Activated T-helper 2 cell treated with anti-CD3 and anti-CD28 coated beads, Interferon-gamma antibody, Interleukin-2, Interleukin-4, amounts not matched to agents 10 μg/mL and 5 μg/mL and 100 μg/mL, durations not matched to agents 14 hours and 24 hours and 36 hours (primary cell): ENCODE results near the gene MCF2L. TPM values are rescaled to one million over a fixed set of nuclear protein-coding genes. Genes with fewer than 3 reads are reported as not detected.

ENCODE experiments used
- DNase-seq: peaks from one replicate; pipeline ENCODE4 v3.0.0; 2021; ENCODE audit warnings: low spot score
- H3K27ac Mint-ChIP-seq: one replicate; pipeline ENCODE4 v1.8.0; 2021; ENCODE audit warnings: mixed read lengths
- H3K27me3 Mint-ChIP-seq: one replicate; pipeline ENCODE4 v1.8.0; 2021; ENCODE audit warnings: low read depth, mixed read lengths
- H3K36me3 Mint-ChIP-seq: one replicate; pipeline ENCODE4 v1.8.0; 2021; ENCODE audit warnings: low read depth, mixed read lengths
- H3K4me1 Mint-ChIP-seq: one replicate; pipeline ENCODE4 v1.8.0; 2021; ENCODE audit warnings: low read depth, mixed read lengths
- H3K4me3 Mint-ChIP-seq: one replicate; pipeline ENCODE4 v1.8.0; 2021; ENCODE audit warnings: low read depth, mild to moderate bottlenecking, moderate library complexity, mixed read lengths
- H3K9me3 Mint-ChIP-seq: one replicate; pipeline ENCODE4 v1.8.0; 2021; ENCODE audit warnings: mixed read lengths
- intact Hi-C: fragments of 100-400 bp; cut with micrococcal nuclease; formaldehyde crosslinking; loops from one replicate; pipeline ENCODE4 v1.15.1; 2023
- total RNA-seq: library from RNA; stranded (reverse); gene quantifications from 2 replicates; pipeline ENCODE4 v1.2.3, GENCODE V29; 2022

The MCF2L gene
- total RNA-seq, 1 donor from 2014 or later, result 0.23 TPM

DNA sequence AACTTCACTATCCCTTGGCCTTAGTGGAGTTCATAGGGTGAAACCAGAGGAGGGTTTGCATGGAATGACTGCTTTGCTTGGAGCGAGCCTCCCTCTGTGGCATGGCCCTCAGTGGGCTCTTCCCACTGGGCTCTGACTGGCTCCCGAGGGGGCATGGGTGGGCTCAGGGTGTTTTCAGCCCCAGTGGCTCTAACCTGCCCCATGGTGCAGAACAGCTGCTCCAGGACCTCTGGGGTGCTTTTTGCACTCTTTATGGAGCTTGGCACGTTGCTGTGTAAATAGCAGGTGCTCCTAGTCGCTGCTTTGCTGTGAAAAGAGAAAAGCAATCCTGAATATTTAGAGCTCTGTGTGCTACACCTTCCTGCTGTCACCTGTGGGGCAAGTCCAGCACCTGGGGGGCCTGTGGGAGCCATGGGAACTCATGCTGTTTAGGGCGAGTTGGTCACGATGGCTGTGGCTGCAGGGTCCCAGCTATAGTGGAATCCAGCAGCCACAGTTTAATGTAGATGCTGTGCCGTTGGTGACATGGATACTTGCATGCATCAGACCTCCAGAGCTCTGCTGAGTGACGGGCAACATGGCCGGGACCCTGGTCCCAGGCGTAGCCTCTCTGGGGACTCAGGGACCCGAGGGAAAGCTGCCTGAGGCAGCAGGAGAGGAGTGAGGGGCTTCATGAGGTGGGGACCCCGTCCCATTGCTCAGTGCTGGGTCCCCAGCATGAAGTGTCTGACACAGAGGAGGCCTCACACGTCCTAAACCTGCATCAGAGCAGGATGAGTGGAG, 14.3 kb upstream of the MCF2L start:
- DNase-seq, result no peak
- no peak overlapping the region for H3K27ac Mint-ChIP-seq
- H3K9me3 Mint-ChIP-seq, result no peaks in the 10 kb centered on the region
- intact Hi-C loops, result no loop called here
- no peaks in the 10 kb centered on the region for H3K4me1 Mint-ChIP-seq
- no peaks in the 10 kb centered on the region for H3K36me3 Mint-ChIP-seq
- H3K27me3 Mint-ChIP-seq, result peaks cover 15% of the 10 kb centered on the region
- no peak overlapping the region for H3K4me3 Mint-ChIP-seq

DNA sequence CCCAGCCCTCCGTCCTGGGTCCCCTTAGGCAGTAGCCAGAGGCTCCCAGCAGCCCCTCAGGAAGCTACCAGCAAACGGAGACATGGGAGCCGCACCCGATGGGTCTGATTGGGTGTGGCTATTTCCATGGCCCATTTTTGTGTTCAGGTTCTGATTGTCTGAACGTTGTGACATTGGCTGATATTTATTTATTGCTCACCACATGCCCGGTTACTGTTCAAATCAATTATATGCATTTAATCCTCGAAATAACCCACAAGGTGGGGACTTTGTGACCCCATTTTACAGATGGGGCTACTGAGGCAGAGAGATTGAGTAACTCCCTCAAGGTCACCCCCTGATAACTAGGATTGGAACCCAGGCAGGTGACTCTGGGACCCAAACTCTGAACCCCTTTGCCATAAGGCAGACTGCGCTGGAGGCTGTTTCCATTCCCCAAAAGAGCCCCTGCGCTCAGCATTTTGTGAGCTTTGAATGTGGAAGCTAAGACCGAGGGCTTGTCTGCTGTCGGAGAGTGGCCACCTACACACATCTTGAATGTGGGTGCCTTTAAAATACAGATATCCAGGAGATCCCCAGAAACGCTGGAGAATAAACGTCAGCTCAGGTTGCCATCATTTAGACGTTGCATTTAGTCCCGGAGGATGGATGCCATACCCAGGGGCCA, 13.6 kb upstream of the MCF2L start:
- Mint-ChIP-seq H3K9me3 (no peaks in the 10 kb centered on the region), H3K27me3 (peaks cover 9% of the 10 kb centered on the region), H3K4me1 (no peaks in the 10 kb centered on the region), H3K36me3 (no peaks in the 10 kb centered on the region), H3K4me3 (no peak overlapping the region), H3K27ac (no peak overlapping the region)
- intact Hi-C loops, result no loop called here
- DNase-seq, result no peak

DNA sequence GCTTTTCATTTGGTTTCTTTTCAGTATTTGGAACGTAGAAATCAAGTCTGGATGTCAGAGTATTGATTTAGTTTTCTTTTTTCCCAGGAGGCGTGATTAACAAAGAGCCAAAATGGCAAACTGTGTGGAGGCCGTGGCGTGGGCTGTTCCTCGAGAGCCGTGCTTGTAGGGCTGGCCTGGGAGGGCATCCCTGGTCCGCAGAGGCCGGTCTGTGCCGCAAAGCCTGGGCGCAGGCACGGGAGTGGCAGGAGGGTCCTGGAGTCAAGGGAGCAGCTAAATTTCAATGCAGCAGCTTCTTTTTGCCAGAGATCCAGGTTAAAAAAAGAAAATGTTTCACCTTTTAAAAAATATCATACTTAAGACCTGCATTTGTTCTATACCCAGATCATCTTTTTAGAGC, 13.1 kb upstream of the MCF2L start:
- no peak for DNase-seq
- Mint-ChIP-seq H3K4me3 (no peak overlapping the region), H3K36me3 (no peaks in the 10 kb centered on the region), H3K9me3 (no peaks in the 10 kb centered on the region), H3K27ac (no peak overlapping the region), H3K27me3 (peaks cover 5% of the 10 kb centered on the region), H3K4me1 (no peaks in the 10 kb centered on the region)
- intact Hi-C loops, result no loop called here

DNA sequence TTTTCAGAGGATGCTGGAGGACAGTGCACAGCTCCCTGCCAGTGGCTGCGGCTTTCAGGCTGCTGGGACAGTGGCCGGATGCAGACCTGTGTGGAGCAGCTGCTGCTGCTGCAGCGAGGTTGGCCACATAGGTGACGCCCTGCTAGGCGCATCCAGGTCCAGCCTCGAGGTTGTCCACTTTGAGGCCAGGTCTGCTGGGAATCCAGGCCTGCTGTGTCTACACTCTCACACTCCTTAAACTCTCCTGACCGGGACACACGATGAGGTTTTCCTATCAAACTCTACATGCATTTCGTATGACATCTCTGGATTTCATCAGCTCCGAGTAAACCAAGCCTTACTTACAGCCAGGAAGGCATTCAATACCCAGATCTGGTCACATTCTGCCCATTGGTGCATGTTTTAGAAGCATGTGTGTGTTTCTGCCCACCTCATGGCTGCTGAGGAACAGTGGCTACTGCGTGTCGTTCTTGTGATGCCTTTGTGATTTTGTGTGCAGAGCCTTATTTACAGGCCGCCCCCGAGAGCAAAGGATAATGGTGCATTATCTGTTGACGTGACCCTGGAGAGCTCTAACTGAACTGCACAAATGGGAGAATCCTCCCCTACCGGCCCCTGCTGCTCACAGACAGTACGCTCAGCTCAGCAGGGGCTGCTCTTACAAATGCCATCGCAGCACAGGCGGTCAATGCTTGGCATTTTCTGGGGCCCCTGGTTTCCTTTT, 12.3 kb upstream of the MCF2L start:
- Mint-ChIP-seq H3K9me3 (no peaks in the 10 kb centered on the region), H3K27ac (no peak overlapping the region), H3K27me3 (peaks cover 4% of the 10 kb centered on the region), H3K4me3 (no peak overlapping the region), H3K36me3 (no peaks in the 10 kb centered on the region), H3K4me1 (no peaks in the 10 kb centered on the region)
- DNase-seq, result no peak
- intact Hi-C loops, result no loop called here

DNA sequence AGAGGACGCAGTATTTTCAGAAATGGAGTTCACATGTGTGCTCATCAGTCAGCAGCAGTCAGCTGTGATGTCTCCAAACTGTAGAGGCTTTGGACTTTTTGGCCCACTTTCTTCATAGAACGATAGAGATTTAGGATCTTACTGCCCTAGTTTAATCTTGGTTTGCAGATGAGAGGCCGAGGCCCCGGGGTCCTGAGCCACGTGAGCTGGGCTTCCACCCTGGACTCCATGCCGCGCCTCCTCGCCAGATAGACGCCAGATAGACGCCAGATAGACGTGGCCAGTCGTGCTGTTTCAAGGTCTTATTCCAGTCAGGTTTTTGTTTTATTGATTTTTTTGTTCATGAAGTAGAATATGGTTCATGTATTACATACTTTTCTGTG, 11.7 kb upstream of the MCF2L start:
- Mint-ChIP-seq H3K27me3 (peaks cover 4% of the 10 kb centered on the region), H3K9me3 (no peaks in the 10 kb centered on the region), H3K4me1 (no peaks in the 10 kb centered on the region), H3K36me3 (no peaks in the 10 kb centered on the region), H3K27ac (no peak overlapping the region), H3K4me3 (no peak overlapping the region)
- DNase-seq, result no peak
- intact Hi-C loops, result no loop called here

DNA sequence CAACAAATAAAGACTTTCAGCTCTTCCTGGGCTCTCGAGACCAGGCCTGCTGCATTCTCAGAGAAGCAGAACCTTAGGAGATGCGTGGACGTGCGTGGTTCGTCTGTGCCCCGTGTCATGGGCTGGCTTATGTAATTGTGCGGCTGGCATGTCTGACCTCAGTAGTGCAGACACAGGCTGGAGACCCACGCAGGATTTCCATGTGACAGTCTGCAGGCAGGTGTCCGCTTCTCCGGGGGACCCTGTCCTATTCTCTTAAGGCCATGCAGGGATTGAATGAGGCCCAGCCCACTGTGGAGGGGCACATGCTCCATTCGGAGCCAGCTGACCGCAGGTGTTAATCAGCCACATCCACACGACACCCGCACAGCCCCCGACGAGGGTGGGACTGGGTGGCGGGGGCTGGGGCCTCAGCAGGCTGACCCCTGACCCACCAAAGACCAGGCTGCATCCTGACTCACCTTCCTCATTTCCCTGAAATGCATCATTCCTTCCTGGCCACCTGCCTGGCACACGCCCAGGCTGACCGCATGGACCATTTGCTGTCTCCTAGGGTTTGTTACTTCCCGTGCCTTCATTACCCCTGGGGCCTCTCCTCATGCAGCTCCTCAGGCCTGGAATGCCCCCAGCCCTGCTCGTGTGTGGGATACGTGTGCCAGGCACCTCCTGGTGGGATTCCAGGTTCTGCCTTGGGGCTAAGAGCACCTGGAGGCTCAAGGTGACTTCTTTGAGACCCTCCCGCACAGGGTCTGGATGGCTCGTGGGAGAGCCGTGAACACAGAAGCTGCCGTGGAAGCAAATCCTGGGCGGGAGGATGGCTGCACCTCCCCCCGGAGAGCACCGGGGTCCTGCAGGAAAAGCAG, 10.7 kb upstream of the MCF2L start:
- H3K4me3 Mint-ChIP-seq, result no peak overlapping the region

DNA sequence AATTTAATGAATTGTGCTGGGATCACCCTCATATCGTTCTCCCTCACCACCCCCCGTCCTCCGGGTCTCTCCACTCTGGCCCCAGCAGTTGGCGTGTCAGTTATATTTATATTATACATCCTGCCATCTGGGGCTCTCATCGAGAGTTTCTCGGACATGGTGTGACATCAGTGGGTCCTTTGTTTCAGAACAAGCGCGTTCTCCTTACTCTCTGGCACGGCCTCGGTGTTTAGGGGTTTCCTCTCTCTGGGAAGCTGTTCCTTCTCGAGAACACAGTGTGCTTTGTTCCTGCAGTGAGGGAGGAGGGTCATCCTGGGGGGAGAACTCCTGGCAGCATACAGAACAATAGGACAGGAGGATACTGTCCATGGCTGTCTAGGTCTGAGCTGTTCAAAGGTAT, 9.8 kb upstream of the MCF2L start:
- H3K27me3 Mint-ChIP-seq, result no peaks in the 10 kb centered on the region
- intact Hi-C loops, result no loop called here
- no peak overlapping the region for H3K27ac Mint-ChIP-seq
- no peaks in the 10 kb centered on the region for H3K36me3 Mint-ChIP-seq
- no peaks in the 10 kb centered on the region for H3K4me1 Mint-ChIP-seq
- no peak for DNase-seq
- no peak overlapping the region for H3K4me3 Mint-ChIP-seq
- no peaks in the 10 kb centered on the region for H3K9me3 Mint-ChIP-seq

More for the DNA sequence above, 10.7 kb upstream of the MCF2L start:
- Mint-ChIP-seq H3K27me3 (no peaks in the 10 kb centered on the region), H3K36me3 (no peaks in the 10 kb centered on the region), H3K27ac (no peak overlapping the region), H3K4me1 (no peaks in the 10 kb centered on the region), H3K9me3 (no peaks in the 10 kb centered on the region)
- intact Hi-C loops, result no loop called here
- DNase-seq, result no peak

DNA sequence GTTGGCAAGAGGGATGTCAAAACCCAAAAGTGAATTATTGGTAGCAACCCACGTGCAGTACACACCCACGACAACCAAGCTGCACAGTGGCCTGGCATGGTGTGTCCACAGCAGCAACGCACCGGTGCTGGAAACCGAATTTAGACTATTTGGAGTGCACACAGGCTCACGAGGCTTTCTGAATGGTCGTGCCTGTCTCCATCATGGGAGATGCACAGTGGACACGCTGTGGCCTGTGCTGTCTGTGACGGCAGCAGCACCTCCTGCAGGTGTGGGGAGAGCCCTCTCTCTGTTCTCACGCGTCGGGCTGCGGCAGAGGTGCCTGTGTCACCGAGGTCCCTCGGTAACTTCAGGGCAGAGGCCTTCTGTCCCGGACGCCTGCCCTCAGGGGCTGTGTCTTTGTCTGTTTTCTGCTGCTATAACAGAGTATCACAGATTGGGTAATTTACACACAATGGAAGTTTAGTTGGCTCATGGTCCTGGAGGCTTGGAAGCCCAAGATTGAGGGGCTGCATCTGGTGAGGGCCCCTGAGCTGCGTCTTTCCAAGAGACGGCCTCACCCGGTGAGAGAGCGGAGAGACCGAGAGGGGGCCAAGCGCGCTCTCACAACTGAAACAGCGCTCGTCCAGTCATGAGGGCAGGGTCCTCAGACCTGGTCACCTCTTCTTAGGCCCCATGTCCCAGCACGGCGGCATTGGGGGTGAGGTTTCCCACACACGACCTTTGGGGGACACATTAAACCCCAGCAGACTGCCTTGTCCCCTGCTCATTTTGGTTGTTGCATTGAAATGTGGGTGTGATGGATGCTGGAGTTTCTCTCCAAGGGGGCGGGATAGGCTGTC, 9.1 kb upstream of the MCF2L start:
- intact Hi-C loops, result no loop called here
- Mint-ChIP-seq H3K4me3 (no peak overlapping the region), H3K36me3 (no peaks in the 10 kb centered on the region), H3K27me3 (no peaks in the 10 kb centered on the region), H3K27ac (no peak overlapping the region), H3K4me1 (no peaks in the 10 kb centered on the region), H3K9me3 (no peaks in the 10 kb centered on the region)
- DNase-seq, result no peak

DNA sequence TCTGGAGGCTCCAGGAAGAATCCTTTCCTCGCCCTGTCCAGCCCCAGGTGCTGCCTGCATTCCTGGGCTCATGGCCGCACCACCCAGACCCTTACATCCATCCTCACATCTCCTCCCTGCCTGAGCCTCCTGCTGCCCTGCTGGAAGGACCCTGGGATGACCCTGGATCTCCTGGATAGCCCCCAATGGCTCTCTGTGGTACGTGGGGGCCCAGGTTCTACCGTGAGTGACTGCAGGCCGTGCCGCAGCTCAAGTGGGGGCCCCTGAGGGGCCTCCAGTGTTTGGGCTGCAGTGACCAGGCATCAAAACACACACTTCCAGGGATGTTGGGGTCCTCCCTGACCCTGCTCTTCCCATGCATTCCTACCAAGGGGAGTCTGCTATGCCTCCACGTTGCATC, 8.3 kb upstream of the MCF2L start:
- intact Hi-C loops, result no loop called here
- no peak for DNase-seq
- H3K36me3 Mint-ChIP-seq, result no peaks in the 10 kb centered on the region
- no peaks in the 10 kb centered on the region for H3K4me1 Mint-ChIP-seq
- no peak overlapping the region for H3K4me3 Mint-ChIP-seq
- no peaks in the 10 kb centered on the region for H3K27me3 Mint-ChIP-seq
- H3K27ac Mint-ChIP-seq, result no peak overlapping the region
- no peaks in the 10 kb centered on the region for H3K9me3 Mint-ChIP-seq

DNA sequence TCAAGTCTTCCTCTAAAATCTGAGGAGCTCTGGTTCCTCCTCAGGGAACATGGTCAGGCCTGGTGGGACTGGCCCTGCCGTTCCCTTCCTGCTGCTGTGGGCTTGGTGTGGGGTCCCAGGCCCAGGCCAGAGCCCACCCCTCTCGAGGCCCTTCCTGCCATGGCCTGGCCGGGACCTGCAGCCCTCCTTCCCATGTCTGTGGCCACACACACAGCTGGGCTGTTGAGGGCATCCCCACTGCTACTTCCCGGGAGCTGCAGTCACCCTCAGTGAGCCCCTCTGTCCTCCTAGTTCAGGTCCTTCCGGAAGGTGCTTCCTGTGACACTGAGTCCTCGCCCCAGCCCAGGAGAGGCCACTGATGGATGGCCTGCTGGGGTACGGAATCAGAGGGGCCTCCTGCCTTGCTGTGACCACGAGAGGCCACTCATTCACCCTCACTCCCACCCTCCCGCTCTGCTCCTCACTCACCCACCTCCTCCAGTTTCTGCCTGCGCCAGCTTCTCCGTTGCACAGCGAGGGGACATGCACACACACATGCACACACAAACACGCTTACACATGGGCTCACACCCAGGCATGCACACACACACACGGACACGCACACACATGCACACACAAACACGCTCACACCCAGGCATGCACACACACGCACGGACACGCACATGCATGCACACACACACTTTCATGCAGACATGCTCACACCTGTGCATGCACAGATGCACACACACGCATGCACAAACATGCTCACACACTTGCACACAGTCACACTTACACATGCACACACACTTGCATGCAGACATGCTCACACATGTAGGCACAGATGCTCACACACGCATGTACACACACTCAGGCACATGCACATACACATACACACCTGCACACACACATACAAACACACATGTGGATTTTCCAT, 7.3 kb upstream of the MCF2L start:
- no peak for DNase-seq
- Mint-ChIP-seq H3K4me3 (no peak overlapping the region), H3K9me3 (no peaks in the 10 kb centered on the region), H3K36me3 (no peaks in the 10 kb centered on the region), H3K4me1 (no peaks in the 10 kb centered on the region), H3K27ac (no peak overlapping the region), H3K27me3 (peaks cover 4% of the 10 kb centered on the region)
- intact Hi-C loops, result no loop called here

DNA sequence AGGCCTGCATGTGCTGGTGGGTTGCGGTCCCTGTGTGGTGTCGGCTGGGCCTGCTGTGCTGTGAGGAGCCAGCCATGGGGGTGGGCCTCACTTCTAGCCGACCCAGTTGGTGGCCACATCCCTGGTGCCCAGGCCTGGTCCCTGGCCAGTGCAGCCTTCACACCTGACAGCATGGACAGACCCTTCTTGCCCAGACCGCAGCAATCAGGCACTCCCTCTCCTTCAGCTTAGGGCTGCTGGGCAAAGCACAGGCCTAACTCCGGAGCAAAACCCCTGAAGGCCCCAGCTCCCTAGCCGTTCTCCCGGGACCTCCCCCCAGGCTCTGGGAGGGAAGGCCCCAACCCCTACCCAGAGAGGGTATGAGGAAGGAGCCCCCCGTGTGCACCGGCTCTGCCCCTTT, 6.6 kb upstream of the MCF2L start:
- peaks cover 5% of the 10 kb centered on the region for H3K27me3 Mint-ChIP-seq
- H3K4me1 Mint-ChIP-seq, result no peaks in the 10 kb centered on the region
- intact Hi-C loops, result no loop called here
- H3K4me3 Mint-ChIP-seq, result no peak overlapping the region
- no peak for DNase-seq
- no peaks in the 10 kb centered on the region for H3K36me3 Mint-ChIP-seq
- H3K9me3 Mint-ChIP-seq, result no peaks in the 10 kb centered on the region
- no peak overlapping the region for H3K27ac Mint-ChIP-seq
